ENCODE data around the gene OTUD4. TPM values are rescaled to one million over a fixed set of nuclear protein-coding genes. Genes with fewer than 3 reads are reported as not detected.
A peak's percentile ranks its signal among the peaks of the same experiment; 100 is the strongest.

OTUD4 gene
- total RNA-seq, 4 donors from 2014 or later: 27.3 to 53.1 (median 39.1) TPM

DNA sequence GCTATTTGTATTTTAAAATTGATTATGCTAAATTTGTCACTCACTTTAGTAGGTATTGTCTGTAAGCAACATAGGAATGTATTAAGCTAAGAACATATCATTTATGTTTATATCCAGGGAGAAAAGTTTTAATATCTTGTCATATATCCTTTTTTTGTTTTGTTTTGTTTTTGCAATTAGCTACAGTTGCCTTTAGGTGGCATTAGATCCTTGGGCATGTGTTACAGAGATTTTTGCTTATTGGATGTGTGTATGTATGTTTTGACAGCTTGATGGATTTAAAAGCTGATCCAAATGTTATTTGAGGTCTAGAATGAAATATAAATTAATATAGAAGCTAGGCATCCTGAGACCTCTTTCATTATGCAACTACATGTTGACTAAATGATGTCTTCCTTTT lies 36.1 kb upstream of the OTUD4 start:
- no peaks in the 10 kb centered on the region for H3K4me1 ChIP-seq
- no peaks in the 10 kb centered on the region for H3K36me3 ChIP-seq
- H3K9me3 ChIP-seq: no peaks in the 10 kb centered on the region
- TF ChIP-seq, protein P1, sequence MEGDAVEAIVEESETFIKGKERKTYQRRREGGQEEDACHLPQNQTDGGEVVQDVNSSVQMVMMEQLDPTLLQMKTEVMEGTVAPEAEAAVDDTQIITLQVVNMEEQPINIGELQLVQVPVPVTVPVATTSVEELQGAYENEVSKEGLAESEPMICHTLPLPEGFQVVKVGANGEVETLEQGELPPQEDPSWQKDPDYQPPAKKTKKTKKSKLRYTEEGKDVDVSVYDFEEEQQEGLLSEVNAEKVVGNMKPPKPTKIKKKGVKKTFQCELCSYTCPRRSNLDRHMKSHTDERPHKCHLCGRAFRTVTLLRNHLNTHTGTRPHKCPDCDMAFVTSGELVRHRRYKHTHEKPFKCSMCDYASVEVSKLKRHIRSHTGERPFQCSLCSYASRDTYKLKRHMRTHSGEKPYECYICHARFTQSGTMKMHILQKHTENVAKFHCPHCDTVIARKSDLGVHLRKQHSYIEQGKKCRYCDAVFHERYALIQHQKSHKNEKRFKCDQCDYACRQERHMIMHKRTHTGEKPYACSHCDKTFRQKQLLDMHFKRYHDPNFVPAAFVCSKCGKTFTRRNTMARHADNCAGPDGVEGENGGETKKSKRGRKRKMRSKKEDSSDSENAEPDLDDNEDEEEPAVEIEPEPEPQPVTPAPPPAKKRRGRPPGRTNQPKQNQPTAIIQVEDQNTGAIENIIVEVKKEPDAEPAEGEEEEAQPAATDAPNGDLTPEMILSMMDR (IDR thresholded peaks at IDR 0.05): peak; percentile 7 to 48 (median 42)
- no peak for TF ChIP-seq POLR2AphosphoS5 (IDR thresholded peaks at IDR 0.05)
- no peak overlapping the region for H3K4me3 ChIP-seq
- H3K27me3 ChIP-seq: no peaks in the 10 kb centered on the region
- H3K27ac ChIP-seq: no peak overlapping the region
- ATAC-seq: no peak

DNA sequence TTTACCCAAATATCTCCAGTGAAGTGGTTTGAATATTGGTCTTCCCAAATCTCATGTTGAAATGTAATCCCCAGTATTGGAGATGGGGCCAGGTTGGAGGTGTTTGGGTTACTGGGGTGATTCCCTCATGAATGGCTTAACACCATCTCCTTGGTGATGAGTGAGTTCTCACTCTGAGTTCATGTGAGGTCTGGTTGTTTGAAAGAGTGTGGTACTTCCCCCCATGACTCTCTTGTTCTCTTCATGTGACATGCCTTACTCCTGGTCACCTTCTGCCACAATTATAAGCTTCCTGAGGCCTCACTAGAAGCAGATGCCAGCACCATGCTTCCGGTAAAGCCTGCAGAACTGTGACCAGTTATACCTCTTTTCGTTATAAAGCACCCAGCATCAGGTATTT lies 32.9 kb upstream of the OTUD4 start:
- Histone ChIP-seq H3K27ac (no peak overlapping the region), H3K36me3 (no peaks in the 10 kb centered on the region), H3K9me3 (no peaks in the 10 kb centered on the region), H3K4me1 (no peaks in the 10 kb centered on the region), H3K4me3 (no peak overlapping the region), H3K27me3 (no peaks in the 10 kb centered on the region)
- 92 to 100% methylated on average over 2 of the region's 2 CpGs for WGBS, 2 donors (ENCODE audit: low coverage in 1 of 2)
- no peak for TF ChIP-seq EP300 (IDR thresholded peaks at IDR 0.05)
- TF ChIP-seq POLR2A (IDR thresholded peaks at IDR 0.05): no peak
- TF ChIP-seq POLR2AphosphoS5 (IDR thresholded peaks at IDR 0.05): no peak
- TF ChIP-seq, protein P1 (IDR thresholded peaks at IDR 0.05): no peak
- no peak for ATAC-seq

DNA sequence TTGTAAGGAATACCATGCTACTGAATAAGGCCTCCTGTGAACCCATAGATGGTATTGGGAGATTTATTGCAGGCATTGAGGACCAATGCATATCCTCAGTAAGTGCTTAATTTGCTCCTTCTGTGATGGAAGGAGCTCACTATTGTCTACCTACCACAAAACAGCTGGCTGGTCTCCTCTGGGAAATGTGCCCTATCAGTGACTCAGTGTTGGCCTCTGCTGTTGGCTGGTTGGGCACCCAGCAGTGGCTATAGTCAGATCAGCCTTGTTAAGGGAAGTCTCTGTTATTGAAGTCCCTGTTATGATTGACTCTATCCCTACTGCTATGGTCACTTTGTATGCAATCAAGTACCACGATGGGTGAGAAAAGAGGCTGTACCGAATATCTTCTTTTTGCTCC lies 27.5 kb upstream of the OTUD4 start:
- H3K36me3 ChIP-seq: no peaks in the 10 kb centered on the region
- WGBS, 2 donors (ENCODE audit: low coverage in 1 of 2): 81% methylated on average over 2 of the region's 2 CpGs; no CpG with 5 or more reads in 1 of the 2 donors
- H3K4me3 ChIP-seq: no peak overlapping the region
- H3K4me1 ChIP-seq: no peaks in the 10 kb centered on the region
- no peaks in the 10 kb centered on the region for H3K27me3 ChIP-seq
- TF ChIP-seq, protein P1 (IDR thresholded peaks at IDR 0.05): no peak
- TF ChIP-seq POLR2A (IDR thresholded peaks at IDR 0.05): no peak
- TF ChIP-seq POLR2AphosphoS5 (IDR thresholded peaks at IDR 0.05): no peak
- no peak overlapping the region for H3K27ac ChIP-seq
- no peaks in the 10 kb centered on the region for H3K9me3 ChIP-seq
- ATAC-seq: no peak

DNA sequence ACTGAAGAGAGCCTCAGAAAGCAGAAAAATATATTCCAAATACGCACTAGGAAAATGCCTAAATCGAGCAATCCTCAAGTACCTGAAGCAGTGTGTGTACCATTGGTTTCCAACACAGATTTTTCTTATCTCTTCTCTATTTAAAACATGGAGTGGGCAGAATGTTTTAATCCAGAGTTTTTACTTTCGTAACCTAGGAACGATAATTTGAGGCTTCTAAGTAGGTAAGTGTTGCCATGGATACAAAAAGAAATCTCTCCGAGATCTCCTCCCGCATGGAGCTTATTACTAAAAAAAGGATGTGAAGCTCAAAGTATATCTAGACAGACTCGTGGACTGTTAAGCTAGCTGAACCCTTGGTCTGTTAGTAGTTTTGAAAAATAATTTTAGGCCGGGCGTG lies 23.0 kb upstream of the OTUD4 start:
- H3K27me3 ChIP-seq: no peaks in the 10 kb centered on the region
- H3K4me3 ChIP-seq: no peak overlapping the region
- TF ChIP-seq POLR2AphosphoS5 (IDR thresholded peaks at IDR 0.05) (no peak), POLR2A (IDR thresholded peaks at IDR 0.05) (no peak), EP300 (IDR thresholded peaks at IDR 0.05) (no peak)
- TF ChIP-seq, protein P1 (IDR thresholded peaks at IDR 0.05): no peak
- H3K36me3 ChIP-seq: no peaks in the 10 kb centered on the region
- H3K9me3 ChIP-seq: no peaks in the 10 kb centered on the region
- H3K4me1 ChIP-seq: no peaks in the 10 kb centered on the region
- H3K27ac ChIP-seq: no peak overlapping the region
- no peak for ATAC-seq
- 49 to 90% methylated on average over 2 to 9 of the region's 9 CpGs for WGBS, 2 donors (ENCODE audit: low coverage in 1 of 2)

DNA sequence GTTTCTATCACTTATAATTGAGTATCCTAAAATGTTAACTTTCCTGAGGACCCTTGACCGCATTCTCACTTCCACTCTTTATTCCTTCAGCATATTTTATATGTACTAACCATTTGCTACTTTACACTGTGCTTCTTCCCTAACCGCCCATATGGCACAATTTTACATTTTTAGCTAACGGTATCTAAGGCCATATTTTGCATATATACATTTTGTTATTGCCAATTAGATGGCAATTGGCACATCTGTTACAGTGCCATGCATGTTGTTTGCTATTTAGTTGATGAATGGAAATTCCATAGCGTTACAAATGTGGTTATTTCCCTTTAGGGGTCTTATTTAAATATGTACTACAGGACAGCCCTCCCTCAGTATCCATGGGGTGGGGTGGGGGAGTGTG lies 20.0 kb upstream of the OTUD4 start:
- Histone ChIP-seq H3K9me3 (no peaks in the 10 kb centered on the region), H3K27me3 (no peaks in the 10 kb centered on the region), H3K4me1 (no peaks in the 10 kb centered on the region), H3K4me3 (no peak overlapping the region), H3K27ac (no peak overlapping the region), H3K36me3 (no peaks in the 10 kb centered on the region)
- TF ChIP-seq POLR2A (IDR thresholded peaks at IDR 0.05) (no peak), EP300 (IDR thresholded peaks at IDR 0.05) (no peak), POLR2AphosphoS5 (IDR thresholded peaks at IDR 0.05) (no peak)
- TF ChIP-seq, protein P1 (IDR thresholded peaks at IDR 0.05): no peak
- 92 to 93% methylated on average over 3 to 4 of the region's 4 CpGs for WGBS, 2 donors (ENCODE audit: low coverage in 1 of 2)
- no peak for ATAC-seq
